ENCODE data around the gene DRD3.

Gene DRD3

GRCh38 chr3:114115143-114115542, 63.7 kb downstream of the DRD3 start:
- no peak for DNase-seq

GRCh38 chr3:114114719-114115118, 64.1 kb downstream of the DRD3 start:
- DNase-seq: no peak

GRCh38 chr3:114112696-114113095, 66.2 kb downstream of the DRD3 start:
- no peak for DNase-seq

- no peak for DNase-seq
Measured at GRCh38 chr3:114111060-114111770, 67.6 kb downstream of the DRD3 start.

GRCh38 chr3:114110439-114110838, 68.4 kb downstream of the DRD3 start:
- DNase-seq: no peak

GRCh38 chr3:114108137-114108536, 70.7 kb downstream of the DRD3 start:
- DNase-seq: no peak

GRCh38 chr3:114104414-114104813, 74.4 kb downstream of the DRD3 start:
- DNase-seq: no peak

- DNase-seq: no peak
Measured at GRCh38 chr3:114103858-114104257, 75.0 kb downstream of the DRD3 start.

GRCh38 chr3:114103181-114103580, 75.7 kb downstream of the DRD3 start:
- no peak for DNase-seq

- DNase-seq: no peak
Measured at GRCh38 chr3:114101101-114101500, 77.8 kb downstream of the DRD3 start.

- no peak for DNase-seq
Measured at GRCh38 chr3:114095796-114096195, 83.1 kb downstream of the DRD3 start.

GRCh38 chr3:114093596-114093995, 85.3 kb downstream of the DRD3 start:
- no peak for DNase-seq

- DNase-seq: no peak
Measured at GRCh38 chr3:114093016-114093380, 85.9 kb downstream of the DRD3 start.

- no peak for DNase-seq
Measured at GRCh38 chr3:114092151-114093015, 86.5 kb downstream of the DRD3 start.

GRCh38 chr3:114089675-114090074, 89.2 kb downstream of the DRD3 start:
- no peak for DNase-seq

- DNase-seq: no peak
Measured at GRCh38 chr3:114086356-114086755, 92.5 kb downstream of the DRD3 start.

GRCh38 chr3:114083112-114083511, 95.7 kb downstream of the DRD3 start:
- no peak for DNase-seq

- no peak for DNase-seq
Measured at GRCh38 chr3:114081037-114081436, 97.8 kb downstream of the DRD3 start.

- no peak for DNase-seq
Measured at GRCh38 chr3:114080201-114080600, 98.7 kb downstream of the DRD3 start.

GRCh38 chr3:114079761-114080160, 99.1 kb downstream of the DRD3 start:
- DNase-seq: no peak

- DNase-seq: no peak
Measured at GRCh38 chr3:114078126-114078525, 100.7 kb downstream of the DRD3 start.
